Stimulated activated effector memory CD8-positive, alpha-beta T cell treated with anti-CD3 and anti-CD28 coated beads, Interleukin-12 subunit alpha, Interleukin-12 subunit beta, amount 100 ng/mL, for 72 hours (primary cell): ENCODE data around the gene EMID1.
A peak's percentile ranks its signal among the peaks of the same experiment; 100 is the strongest.

Experiments
- ATAC-seq: fragments of 150-1000 bp; cut with Tn5 transposase; 2 replicates; pipeline ENCODE4 v1.10.0; 2021
- DNase-seq, 2 donors: peaks; one replicate each; pipeline ENCODE4 v3.0.0; 2021 to 2022; ENCODE audit warnings: low spot score in 2 of 2
- H3K27ac Mint-ChIP-seq: one replicate; pipeline ENCODE4 v1.8.0; 2022; ENCODE audit warnings: mild to moderate bottlenecking, mixed read lengths
- H3K36me3 Mint-ChIP-seq: one replicate; pipeline ENCODE4 v1.8.0; 2022; ENCODE audit warnings: mild to moderate bottlenecking, mixed read lengths
- H3K4me1 Mint-ChIP-seq: one replicate; pipeline ENCODE4 v1.8.0; 2022; ENCODE audit warnings: mixed read lengths
- H3K4me3 Mint-ChIP-seq: one replicate; pipeline ENCODE4 v1.8.0; 2022; ENCODE audit warnings: mild to moderate bottlenecking, mixed read lengths
- H3K9me3 Mint-ChIP-seq: one replicate; pipeline ENCODE4 v1.8.0; 2022; ENCODE audit warnings: mixed read lengths

The EMID1 gene

DNA sequence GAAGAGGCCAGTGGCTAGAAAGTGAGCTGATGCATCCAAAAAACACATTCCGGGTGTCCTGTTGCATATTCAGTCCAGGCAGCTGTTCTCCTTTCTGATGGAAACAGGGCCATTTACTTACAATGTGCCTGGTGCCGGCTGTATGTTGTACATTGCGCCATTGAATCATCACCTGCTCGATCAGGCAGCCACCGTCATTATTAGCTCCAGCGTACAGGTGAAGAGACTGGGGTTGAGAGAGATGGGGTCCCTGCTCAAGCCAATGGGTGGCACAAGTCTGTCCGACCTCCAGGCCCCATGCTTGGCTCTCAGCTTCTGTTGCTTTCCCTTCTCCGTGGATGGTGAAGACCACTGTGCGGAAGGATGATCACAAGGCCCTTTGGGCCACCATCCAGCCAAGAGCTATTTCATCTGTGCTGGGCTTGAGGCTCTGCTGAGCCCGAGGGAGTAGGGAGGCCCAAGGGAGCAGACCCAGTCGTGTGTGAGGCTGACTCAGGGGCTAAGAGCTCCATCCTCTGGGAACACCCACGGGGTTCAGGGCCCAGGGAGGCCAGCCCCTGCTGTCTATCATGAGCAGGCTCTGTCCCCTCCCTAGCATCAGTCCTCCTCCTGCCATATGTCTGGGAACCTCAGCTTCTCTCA, 20.7 kb upstream of the EMID1 start:
- Mint-ChIP-seq H3K4me1 (no peaks in the 10 kb centered on the region), H3K27ac (no peak overlapping the region), H3K9me3 (no peaks in the 10 kb centered on the region), H3K4me3 (no peak overlapping the region), H3K36me3 (no peaks in the 10 kb centered on the region)
- ATAC-seq (no peak), DNase-seq (no peak)

DNA sequence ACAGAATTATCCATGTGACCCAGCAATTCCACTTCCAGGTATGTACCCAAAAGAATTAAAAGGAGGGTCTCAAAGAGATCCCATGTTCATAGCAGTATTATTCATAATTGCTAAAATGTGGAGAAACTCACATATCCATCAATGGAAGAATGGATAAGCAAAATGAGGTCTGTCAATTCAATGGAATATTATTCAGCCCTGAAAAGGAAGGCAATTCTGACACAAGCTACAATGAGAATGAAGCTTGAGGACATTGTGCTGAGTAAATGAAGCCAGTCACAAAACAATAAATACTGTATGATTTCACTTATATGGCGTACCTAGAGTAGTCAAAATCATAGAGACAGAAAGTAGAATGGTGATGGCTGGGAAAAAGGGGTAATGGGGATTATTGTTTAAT, 19.4 kb upstream of the EMID1 start:
- no peaks in the 10 kb centered on the region for H3K9me3 Mint-ChIP-seq
- no peak overlapping the region for H3K4me3 Mint-ChIP-seq
- ATAC-seq: no peak
- no peak overlapping the region for H3K27ac Mint-ChIP-seq
- H3K36me3 Mint-ChIP-seq: no peaks in the 10 kb centered on the region
- H3K4me1 Mint-ChIP-seq: no peaks in the 10 kb centered on the region
- DNase-seq: no peak

DNA sequence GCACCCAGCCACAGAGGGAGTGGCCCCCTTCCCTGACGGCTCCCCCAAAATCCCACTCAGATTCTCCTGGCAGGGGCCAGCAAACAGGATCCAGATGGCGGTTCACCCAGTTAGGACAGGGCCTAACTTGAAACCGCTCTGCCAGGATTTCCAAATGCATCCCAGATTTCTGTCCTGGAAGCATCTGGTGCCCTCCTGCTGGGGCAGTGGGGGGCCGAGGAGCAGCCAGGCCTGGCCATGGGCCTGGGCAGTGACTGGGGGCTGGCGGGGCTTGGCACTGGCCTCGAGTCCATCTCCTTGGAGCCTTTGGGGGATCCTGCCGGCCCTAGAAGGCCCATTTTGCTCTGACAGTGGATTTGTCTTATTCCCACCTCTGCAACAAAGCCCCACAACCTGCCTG, 17.9 kb upstream of the EMID1 start:
- no peak for ATAC-seq
- Mint-ChIP-seq H3K27ac (no peak overlapping the region), H3K4me1 (no peaks in the 10 kb centered on the region)

DNA sequence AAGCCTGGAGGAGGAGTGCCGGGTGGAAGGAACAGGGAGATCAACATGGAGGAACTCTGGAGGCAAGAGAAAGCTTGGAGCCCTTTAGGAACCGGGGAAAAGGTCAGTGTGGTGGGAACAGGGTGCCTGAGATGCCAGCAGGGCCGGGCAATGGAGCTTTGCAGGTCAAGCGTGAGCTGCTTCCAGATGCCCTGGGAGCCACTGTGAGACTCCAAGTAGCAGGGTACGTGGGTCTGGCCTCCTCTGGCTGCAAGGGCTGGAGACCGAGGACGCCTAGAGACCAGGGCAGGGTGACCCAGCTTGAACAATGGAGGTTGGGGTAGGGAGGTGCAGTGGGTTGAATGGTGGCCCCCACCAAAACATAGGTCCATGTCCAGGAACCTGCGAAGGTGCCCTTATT, 15.6 kb upstream of the EMID1 start:
- DNase-seq (no peak), ATAC-seq (no peak)
- Mint-ChIP-seq H3K4me3 (no peak overlapping the region), H3K27ac (peak overlapping the region; percentile 3), H3K9me3 (no peaks in the 10 kb centered on the region), H3K36me3 (no peaks in the 10 kb centered on the region), H3K4me1 (no peaks in the 10 kb centered on the region)

More for the DNA sequence above, 17.9 kb upstream of the EMID1 start:
- DNase-seq: no peak
- no peaks in the 10 kb centered on the region for H3K9me3 Mint-ChIP-seq
- no peak overlapping the region for H3K4me3 Mint-ChIP-seq
- no peaks in the 10 kb centered on the region for H3K36me3 Mint-ChIP-seq

DNA sequence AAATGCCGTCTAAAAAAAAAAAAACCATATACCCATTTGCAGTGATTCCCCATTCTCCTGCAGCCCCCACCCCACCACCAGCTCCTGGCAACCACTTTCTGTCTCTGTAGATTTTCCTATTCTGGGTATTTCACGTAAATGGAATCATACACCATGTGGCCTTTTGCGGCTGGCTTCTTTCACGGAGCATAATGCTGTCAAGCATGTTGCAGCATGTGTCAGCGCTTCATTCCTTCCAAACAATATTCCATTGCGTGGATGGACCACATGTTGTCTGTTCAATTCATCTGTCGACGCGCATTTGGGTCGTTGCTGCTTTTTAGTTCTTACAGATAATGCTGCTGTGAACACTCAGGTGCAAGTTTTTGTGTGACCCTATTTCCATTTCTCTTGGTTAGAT, 14.8 kb upstream of the EMID1 start:
- no peaks in the 10 kb centered on the region for H3K9me3 Mint-ChIP-seq
- no peaks in the 10 kb centered on the region for H3K36me3 Mint-ChIP-seq
- DNase-seq (no peak), ATAC-seq (no peak)
- no peak overlapping the region for H3K27ac Mint-ChIP-seq
- no peaks in the 10 kb centered on the region for H3K4me1 Mint-ChIP-seq
- no peak overlapping the region for H3K4me3 Mint-ChIP-seq

DNA sequence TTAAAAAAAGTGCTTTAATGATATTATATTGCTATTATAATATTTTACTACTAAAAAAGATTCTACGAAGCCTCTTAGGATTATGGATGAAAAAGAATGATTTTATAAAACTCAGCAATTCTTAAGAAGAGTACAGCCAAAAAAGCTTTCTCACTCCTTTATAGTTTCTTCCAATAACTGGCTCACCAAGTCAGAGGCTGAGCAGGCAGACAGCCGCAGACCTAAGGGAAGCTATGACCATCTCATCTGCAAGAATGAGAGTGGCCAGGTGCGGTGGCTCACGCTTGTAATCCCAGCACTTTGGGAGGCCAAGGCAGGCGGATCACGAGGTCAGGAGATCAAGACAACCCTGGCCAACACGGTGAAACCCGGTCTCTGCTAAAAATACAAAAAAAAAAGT, 12.7 kb upstream of the EMID1 start:
- Mint-ChIP-seq H3K36me3 (no peaks in the 10 kb centered on the region), H3K4me1 (no peaks in the 10 kb centered on the region), H3K9me3 (no peaks in the 10 kb centered on the region), H3K4me3 (no peak overlapping the region), H3K27ac (no peak overlapping the region)
- ATAC-seq (no peak), DNase-seq (no peak)

DNA sequence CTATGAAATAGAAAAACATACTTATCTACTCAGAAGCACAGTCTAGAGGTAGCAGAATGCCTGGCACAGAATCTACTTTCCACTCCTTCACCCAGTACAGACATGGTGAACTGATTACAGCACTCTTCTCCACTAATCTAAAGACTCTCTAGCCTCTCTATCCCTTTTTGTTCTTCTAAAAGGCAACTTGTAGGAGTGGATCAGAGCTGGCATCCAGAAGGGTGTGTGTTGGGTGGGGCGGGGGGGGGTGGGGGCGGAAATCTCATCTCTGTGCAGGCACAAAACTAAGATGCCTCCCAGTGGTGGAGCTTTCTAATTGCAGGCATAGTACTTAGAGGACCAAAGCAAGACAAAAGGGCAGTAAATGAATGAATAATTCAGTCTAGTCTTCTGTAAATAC, 11.5 kb upstream of the EMID1 start:
- Mint-ChIP-seq H3K27ac (no peak overlapping the region), H3K9me3 (no peaks in the 10 kb centered on the region), H3K36me3 (no peaks in the 10 kb centered on the region), H3K4me3 (no peak overlapping the region), H3K4me1 (no peaks in the 10 kb centered on the region)
- ATAC-seq (no peak), DNase-seq (no peak)

DNA sequence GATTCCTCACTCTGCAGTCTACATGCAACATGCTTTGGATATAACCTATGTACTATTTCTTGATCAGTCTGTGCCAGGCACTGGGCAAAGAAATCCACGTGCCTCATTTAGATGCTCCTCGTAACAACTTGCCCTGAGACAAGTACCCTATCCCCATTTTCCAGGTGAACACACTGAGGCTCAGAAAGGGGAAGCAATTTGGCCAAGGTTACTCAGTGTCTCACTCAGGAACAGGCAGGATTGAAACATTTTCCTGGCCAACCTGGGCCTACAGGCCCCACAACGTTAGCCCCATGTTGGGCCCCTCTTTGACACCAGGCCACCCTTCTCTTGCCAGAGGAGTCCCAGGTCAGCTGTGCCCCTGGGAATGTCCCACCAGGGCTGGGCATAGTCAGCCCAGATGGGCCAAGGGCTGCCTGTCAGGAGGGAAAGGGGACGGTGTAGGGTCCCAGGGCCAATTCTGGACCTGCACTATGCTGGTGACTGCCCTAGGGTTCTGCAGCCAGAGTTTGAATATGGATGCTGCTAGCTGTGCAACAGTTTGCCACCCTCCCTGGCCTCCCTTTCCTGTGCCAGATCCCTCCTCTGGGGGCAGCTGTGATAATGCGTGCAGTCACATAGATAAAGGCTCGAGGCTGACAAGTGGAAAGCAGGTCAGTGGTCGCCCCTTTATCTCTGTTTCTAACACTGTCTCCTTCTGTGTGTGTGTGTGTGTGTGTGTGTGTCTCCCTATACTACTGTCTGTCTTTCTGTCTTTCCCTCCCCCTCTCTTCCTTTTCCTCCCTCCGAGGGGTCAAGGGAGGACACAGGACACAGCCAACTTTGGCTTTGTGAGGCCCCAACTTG, 10.4 kb upstream of the EMID1 start:
- Mint-ChIP-seq H3K9me3 (no peaks in the 10 kb centered on the region), H3K27ac (no peak overlapping the region), H3K4me3 (no peak overlapping the region), H3K4me1 (no peaks in the 10 kb centered on the region), H3K36me3 (no peaks in the 10 kb centered on the region)
- no peak for ATAC-seq
- no peak for DNase-seq

DNA sequence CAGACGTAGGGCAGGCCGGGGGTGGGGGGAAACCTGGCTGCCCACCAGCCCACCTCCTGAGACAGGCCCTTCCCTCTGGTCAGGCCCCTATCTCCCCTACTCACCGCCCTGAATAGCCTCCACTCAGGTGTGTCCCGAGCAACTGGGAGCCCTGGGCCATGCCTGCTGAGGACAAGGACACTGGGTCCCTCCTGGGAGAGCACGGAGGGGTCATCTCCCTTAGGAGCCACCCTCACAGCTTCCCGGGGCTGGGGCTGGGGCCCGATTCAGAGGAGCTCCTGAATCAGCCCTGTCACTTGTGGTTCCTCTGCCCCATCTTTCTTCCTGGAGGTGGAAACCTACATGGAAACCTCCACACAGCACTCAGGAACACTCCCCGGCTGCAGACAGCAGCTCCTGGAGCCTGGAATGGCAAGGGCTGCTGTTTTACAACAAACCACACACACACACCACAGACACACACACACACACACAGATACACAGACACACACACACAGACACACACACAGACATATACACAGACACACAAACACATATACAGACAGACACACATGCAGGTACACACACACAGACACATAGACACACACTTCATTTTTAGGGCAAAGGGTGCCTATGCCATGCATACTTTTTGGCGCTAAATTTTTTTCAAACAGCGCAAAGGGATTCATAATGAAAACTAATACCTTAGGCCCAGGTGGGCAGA, 9.6 kb upstream of the EMID1 start:
- peak; percentile 28 for ATAC-seq
- Mint-ChIP-seq H3K4me1 (no peaks in the 10 kb centered on the region), H3K27ac (no peak overlapping the region)

DNA sequence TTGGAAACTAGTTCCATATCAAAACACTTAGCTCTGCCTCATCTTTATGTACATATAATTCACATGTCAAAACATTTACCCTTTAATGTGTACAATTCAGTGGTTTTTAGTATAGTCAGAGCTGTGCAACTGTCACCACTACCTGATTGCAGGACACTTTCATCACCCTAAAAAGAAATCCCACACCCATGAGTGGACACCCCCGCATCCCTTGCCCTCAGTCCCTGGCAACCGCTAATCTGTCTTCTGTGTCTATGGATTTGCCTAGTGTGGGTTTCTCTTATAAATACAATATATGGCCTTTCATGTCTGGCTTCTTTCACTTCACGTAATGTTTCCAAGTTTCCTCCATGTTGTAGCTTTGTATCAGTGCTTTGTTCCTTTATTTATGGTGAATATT, 8.6 kb upstream of the EMID1 start:
- Mint-ChIP-seq H3K4me1 (peaks cover 5% of the 10 kb centered on the region), H3K36me3 (no peaks in the 10 kb centered on the region), H3K27ac (no peak overlapping the region), H3K4me3 (no peak overlapping the region), H3K9me3 (no peaks in the 10 kb centered on the region)
- no peak for DNase-seq
- no peak for ATAC-seq

More for the DNA sequence above, 9.6 kb upstream of the EMID1 start:
- H3K4me3 Mint-ChIP-seq: no peak overlapping the region
- H3K36me3 Mint-ChIP-seq: no peaks in the 10 kb centered on the region
- no peaks in the 10 kb centered on the region for H3K9me3 Mint-ChIP-seq
- DNase-seq: no peak

DNA sequence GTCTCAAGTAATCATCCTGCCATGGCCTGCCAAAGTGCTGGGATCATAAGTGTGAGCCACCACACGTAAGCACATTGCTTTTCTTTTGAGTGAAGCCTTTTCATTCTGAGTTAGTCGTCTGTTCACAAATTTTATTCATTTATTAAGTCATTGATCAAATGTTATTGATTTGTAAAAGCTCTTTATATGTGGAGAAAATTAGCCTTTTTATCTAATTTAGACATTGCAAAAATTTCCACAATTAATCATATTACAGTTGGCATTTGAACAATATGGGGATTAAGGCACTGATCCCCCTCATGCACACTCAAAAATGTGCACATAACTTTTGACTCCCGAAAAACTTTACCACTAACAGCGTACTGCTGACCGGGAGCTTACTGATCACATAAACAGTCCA, 7.5 kb upstream of the EMID1 start:
- peaks cover 14% of the 10 kb centered on the region for H3K4me1 Mint-ChIP-seq
- ATAC-seq (no peak), DNase-seq (no peak)
- H3K27ac Mint-ChIP-seq: no peak overlapping the region
- H3K9me3 Mint-ChIP-seq: no peaks in the 10 kb centered on the region
- no peaks in the 10 kb centered on the region for H3K36me3 Mint-ChIP-seq
- H3K4me3 Mint-ChIP-seq: no peak overlapping the region

DNA sequence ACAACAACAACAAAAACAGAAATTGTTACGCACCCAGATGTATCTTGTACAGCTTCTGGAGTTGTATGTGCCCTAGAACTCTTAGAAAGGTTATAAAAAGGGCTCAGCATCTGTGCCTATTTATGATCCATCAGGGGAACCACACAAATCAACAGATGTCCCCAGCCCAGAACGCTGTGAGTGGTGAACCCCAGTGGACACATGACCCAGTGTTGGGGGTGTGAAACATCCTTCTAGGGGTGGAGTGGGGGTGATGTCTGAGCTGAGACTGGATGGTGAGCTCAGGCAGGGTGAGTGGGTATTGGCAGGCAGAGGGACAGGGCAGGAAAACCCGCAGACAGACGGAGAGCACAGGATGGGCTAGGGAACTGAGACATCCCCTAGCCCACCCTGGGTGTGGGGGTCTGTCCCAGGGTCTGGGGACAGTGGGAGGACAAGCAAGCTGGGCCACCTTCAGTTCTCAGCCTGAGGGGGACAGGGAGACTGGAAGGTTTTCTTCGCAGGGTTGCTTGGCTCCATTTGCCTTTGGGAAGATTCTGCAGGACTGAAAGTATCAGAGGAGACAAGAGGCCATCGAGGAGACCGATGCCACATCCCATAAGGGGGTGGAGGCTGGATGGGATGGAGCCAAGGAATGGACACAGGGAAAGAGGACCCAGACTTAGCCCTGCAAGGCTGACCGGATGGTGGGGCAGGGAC, 5.8 kb upstream of the EMID1 start:
- peaks cover 19% of the 10 kb centered on the region for H3K4me1 Mint-ChIP-seq
- DNase-seq: no peak
- H3K27ac Mint-ChIP-seq: no peak overlapping the region
- ATAC-seq: no peak
- no peaks in the 10 kb centered on the region for H3K9me3 Mint-ChIP-seq
- no peak overlapping the region for H3K4me3 Mint-ChIP-seq
- H3K36me3 Mint-ChIP-seq: no peaks in the 10 kb centered on the region

DNA sequence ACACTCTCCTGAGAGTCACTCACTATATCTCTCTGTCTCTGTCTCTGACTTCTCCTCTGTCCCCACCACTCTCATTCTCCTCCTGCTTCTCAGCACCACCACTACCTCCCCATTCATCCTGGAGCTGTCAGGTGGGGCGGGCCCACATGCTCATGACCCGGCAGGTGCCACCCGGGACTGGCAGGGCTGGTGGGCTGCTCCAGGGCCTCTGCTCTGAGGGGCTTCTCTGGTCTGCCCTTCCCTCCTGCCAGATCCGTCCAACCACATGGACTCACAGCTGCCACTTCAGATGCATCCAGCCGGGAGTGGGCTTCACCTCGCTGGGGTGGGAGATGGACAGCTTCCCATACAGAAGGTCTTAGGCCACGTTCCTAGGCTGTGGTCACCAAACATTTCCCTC, 4.8 kb upstream of the EMID1 start:
- no peaks in the 10 kb centered on the region for H3K36me3 Mint-ChIP-seq
- H3K27ac Mint-ChIP-seq: no peak overlapping the region
- H3K4me1 Mint-ChIP-seq: peaks cover 19% of the 10 kb centered on the region
- H3K9me3 Mint-ChIP-seq: no peaks in the 10 kb centered on the region
- DNase-seq: no peak
- H3K4me3 Mint-ChIP-seq: no peak overlapping the region
- no peak for ATAC-seq

DNA sequence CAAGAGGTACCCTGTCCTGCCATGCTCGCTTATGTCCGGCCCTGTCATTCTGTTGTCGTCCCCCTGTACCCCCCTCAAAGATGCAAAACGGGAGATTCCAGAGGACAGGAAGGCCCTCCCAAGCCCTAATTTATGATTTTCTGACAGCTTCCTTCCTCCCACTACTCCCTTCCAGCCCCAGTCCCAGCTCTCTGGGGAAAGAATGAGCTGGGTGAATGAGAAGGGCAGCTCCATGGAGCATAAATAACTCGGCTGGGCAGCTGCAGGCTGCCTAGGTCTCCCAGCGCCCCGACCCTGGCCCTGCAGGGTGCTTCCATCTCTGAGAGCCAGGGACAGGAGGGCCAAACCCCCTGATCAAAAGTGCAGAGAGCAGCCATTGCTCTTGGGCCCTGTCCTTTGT, 3.9 kb upstream of the EMID1 start:
- Mint-ChIP-seq H3K4me3 (peak overlapping the region; percentile 49), H3K27ac (peak overlapping the region; percentile 82), H3K36me3 (no peaks in the 10 kb centered on the region), H3K4me1 (peaks cover 25% of the 10 kb centered on the region), H3K9me3 (no peaks in the 10 kb centered on the region)
- no peak for ATAC-seq
- DNase-seq: no peak
